HG03469 (cell line): ENCODE data around the gene TARBP1.
"Not testable (repeated sequence)": the region's sequence is repeated elsewhere in the genome, so short reads cannot be mapped to it uniquely, and the experiment has no call there.

ENCODE experiments used
- ATAC-seq: cut with Tn5 transposase; IDR thresholded peaks from one replicate; pipeline ENCODE4 v1.9.1; 2021; ENCODE audit warnings: mild to moderate bottlenecking, moderate library complexity, moderate number of reproducible peaks; ENCODE audit not compliant: unreplicated experiment

TARBP1 gene

GRCh38 chr1:234504969-234505768 lies 26.2 kb upstream of the TARBP1 start:
- ATAC-seq, result no peak

DNA sequence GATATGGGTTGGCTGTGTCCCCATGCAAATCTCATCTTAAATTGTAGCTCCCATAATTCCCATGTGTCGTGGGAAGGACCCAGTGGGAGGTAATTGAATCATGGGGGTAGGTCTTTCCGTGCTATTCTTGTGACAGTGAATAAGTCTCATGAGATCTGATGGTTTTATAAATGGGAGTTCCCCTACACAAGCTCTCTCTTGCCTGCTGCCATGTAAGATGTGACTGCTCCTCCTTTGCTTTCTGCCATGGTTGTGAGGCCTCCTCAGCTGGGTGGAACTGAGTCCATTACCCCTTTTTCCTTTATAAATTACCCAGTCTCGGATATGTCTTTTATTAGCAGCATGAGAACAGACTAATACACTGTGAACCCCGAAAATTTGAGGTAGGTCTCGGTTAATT lies 25.3 kb upstream of the TARBP1 start:
- ATAC-seq, result not testable (repeated sequence)

GRCh38 chr1:234503193-234504050 lies 24.4 kb upstream of the TARBP1 start:
- no peak for ATAC-seq

DNA sequence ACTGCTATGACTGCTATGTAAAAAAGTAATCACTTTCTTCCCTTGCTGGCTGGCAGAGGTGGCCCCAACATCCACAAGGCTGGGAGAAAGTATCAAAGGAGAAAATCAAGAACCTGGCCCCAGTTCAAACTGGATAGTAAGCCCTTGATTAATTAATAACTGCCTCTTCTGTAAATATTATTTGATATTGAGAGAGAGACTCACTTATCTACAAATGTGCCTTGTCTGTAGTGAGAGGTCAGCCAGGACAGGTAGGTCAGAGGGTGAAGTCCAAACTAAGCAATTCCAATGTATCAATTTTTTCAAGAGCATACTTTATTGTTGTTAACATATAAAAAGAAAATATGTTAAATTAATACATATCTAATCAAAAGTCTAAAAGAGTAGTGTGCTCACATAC lies 23.8 kb upstream of the TARBP1 start:
- no peak for ATAC-seq

DNA sequence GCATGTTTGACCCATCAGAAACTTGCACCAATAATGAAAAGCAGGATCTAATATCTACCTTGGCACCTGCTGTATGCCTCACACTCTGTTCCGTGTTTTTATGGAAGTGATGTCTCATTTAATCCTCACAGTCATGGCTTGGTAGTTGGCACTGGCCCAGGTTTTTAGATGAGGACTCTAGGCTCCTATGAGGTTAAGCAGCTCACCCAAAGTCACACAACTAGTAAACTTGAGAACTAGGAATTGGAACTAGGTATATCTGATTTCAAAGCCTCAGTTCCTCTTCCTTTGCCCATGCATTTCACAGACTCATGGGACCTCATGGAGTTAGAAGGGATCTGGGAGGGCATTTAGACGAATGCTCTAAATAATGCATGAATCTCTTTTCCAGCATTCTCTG lies 21.3 kb upstream of the TARBP1 start:
- ATAC-seq, result no peak

DNA sequence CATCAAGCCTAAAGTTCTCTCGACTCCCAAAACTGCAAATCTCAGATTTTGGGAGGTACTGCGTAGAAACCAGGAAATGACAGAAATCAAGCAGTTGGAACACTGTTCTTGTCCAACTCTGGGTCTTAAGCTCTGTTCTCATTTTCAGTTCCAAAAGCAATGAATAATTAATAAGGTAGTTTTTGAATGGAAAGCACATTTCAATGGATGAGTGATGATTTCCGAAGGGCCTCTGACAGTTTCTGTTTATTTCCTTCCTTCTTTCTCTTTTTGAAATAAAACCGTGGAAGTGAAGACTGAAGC lies 20.9 kb upstream of the TARBP1 start:
- no peak for ATAC-seq

GRCh38 chr1:234499119-234499942 lies 20.4 kb upstream of the TARBP1 start:
- ATAC-seq, result no peak

DNA sequence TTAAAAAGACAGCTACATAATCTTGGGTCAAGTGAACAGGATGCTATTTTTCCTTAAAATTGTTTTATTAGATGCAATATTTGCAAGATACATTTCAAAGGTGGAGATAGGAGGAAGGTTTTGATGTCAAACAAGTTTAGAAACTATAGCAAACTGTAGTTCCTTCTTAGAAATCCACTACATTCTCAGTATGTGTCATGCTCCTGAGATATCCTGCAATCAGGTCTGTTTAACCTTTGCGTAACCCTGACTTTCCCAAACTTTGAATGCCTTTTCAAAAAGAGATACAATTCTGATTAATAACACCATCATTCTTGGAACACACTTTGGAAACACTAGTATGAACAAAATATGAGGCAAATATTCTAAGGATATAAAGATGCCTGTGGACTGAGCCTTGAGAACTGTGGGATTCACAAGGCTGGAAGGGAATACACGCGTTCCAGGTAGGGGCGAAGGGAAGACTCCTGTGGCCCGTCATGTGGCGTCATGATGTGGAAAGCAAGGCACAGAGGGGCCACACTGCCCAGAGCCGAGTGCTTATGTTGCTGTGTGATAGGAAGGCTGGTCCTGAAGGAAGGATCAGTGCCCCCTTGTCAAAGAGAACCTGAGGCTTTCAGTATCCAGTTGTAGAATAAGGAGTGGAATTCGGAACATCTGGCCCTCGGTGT lies 19.6 kb upstream of the TARBP1 start:
- ATAC-seq, result no peak

GRCh38 chr1:234497589-234497988 lies 18.6 kb upstream of the TARBP1 start:
- no peak for ATAC-seq

- peak; percentile 61 for ATAC-seq
Measured at GRCh38 chr1:234495231-234495990, 16.4 kb upstream of the TARBP1 start.

DNA sequence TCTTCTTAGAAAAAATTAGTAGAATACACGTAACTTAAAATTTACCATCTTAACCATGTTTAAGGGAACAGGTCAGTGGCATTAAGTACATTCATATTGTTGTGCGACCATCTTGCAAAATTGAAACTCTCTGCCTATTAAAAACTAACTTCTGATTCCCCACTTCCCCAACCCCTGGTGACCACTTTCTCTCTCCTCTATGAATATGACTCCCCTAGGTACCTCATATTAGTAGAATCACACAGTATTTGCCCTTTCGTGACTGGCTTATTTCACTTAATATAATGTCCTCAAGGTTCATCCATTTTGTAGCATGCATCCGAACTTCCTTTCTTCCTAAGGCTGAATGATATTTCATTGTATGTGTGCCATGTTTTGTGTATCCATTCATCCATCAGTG lies 15.1 kb upstream of the TARBP1 start:
- no peak for ATAC-seq

- ATAC-seq, result no peak
Measured at GRCh38 chr1:234490793-234491479, 12.0 kb upstream of the TARBP1 start.

DNA sequence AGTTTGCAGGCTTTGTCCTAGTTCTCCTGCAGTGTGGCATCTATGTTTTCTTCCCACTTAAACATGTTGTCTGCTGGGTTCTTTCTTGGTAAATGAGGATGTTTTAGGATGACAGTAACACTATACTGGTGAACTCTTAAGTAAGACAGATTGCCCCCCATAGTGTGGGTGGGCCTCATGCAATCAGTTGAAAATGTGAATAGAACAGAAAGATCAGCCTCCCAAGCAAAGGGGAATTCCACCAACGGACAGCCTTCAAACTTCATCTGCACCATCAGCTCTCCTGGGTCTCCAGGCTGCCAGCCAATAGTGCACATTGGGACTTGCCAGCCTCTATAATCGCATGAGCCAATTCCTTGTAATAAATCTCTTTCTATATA lies 10.7 kb upstream of the TARBP1 start:
- ATAC-seq, result no peak

DNA sequence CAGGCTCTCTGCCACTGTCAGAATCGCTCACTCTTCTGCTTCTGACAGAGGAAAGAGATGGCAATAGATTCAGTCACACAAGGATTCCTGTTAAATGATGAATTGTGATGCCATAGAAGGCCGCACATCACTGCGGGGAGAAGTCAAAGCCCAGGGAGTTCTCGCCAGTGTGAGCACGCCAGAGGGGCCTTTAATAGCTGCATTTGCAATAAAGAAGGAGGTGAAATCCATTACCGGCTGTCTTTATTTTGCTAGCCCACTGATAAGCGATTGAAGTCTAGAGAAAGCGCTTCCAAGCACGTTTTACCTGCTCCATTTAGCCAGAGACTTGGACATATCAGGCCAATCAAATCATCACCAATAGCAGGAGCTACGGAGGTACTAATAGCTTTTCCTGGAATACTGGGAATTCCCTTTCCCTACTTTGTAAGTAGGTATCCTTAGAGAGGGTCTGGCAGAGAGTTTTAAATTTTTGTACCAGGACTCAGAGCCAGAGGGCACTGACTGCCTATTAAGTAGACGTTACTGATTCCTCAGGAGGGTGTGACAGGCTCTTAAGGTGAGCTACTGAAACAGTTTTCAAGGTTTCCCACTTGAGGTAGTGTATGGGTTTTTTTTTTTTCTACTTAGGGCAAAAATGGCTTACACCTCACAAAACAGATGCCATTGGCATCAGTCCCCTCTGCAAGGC lies 10.2 kb upstream of the TARBP1 start:
- ATAC-seq, result no peak

GRCh38 chr1:234488054-234489006 lies 9.4 kb upstream of the TARBP1 start:
- no peak for ATAC-seq

DNA sequence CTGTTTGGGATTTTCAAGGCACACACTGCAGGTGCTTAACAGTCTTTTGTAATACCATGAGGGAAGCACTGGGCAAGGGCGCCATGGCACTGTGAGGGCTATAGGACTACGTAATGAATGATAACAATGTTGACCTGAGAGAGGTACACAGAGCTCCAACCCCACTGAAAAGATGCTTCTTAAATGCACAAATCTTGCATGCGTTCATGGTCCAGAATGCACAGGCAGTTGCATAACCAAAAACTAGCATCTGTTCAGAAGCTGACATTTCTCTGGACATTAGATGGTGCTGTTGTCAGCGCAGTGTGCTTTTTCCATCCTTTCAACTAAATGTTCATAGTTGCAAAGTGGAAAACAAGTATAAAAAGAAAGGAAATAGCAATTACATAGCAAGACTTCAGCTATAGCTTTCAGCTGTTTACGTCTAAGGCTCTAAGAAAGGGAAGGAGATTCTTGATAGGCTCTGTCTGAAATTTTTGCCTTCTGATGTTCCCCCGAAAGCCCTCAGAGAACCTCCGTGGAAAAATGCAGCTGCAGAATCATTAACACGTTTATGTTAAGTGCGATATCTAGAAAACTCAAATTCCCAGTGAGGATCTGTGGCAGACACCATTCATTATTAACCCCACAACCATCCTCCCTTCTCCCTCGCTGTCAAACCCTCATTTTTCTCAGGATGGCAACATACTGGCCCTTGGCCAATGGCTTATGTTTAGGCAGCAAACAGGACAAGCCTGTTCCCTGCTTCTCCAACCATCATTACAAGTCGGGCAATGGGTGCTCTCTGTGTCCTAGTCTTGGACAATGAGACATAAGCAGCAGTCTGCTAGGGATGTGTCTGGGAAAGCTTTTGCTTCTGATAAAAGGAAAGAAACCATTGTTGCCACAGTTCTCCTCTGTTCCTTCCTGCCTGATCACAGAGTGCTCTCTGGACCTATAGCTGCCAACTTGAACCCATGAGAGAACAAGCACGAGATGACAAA lies 8.2 kb upstream of the TARBP1 start:
- ATAC-seq, result no peak
